ENCODE measurements around the gene VPS45. TPM values are rescaled to one million over a fixed set of nuclear protein-coding genes. Genes with fewer than 3 reads are reported as not detected.

The VPS45 gene
- total RNA-seq, 1 experiment from 2014 or later = 51.3 TPM

- intact Hi-C loops (cut with micrococcal nuclease; ENCODE audit: unreplicated experiment) = loop anchor here (1.0 to 5.0 kb wide), 2 partner anchors 93 to 114 kb away; no protein-coding TSS in a partner anchor
- no peak for TF ChIP-seq EZH2 (IDR thresholded peaks at IDR 0.05; ENCODE audit: borderline replicate concordance, low read depth, low read length, poor library complexity, severe bottlenecking)
- peak; percentile 69 for TF ChIP-seq CTCF (conservative IDR thresholded peaks at IDR 0.05; ENCODE audit: low read depth, low read length)
- Histone ChIP-seq H3K9me3 (ENCODE audit: low read depth, low read length, poor library complexity, severe bottlenecking) (no peaks in the 10 kb centered on the region), H3K27ac (ENCODE audit: low read depth, low read length, poor library complexity, severe bottlenecking) (no peak overlapping the region), H3K27me3 (replicated peaks; ENCODE audit: insufficient read depth, low read depth, low read length, poor library complexity) (no peaks in the 10 kb centered on the region), H3K36me3 (ENCODE audit: insufficient read depth, low read length, poor library complexity, severe bottlenecking) (peaks cover 31% of the 10 kb centered on the region), H3K4me3 (ENCODE audit: low read depth, low read length, poor library complexity, severe bottlenecking) (no peak overlapping the region), H3K4me1 (ENCODE audit: insufficient read depth, low read length, poor library complexity, severe bottlenecking) (peaks cover 11% of the 10 kb centered on the region)
- CTCF ChIA-PET = interaction anchor here (0.6 to 2.0 kb wide), 5 partner anchors 72 to 114 kb away, joined by 3 to 32 read pairs (median 14); partner anchors contain the start of gene PLEKHO1
- POLR2A ChIA-PET (ENCODE audit: low non-redundant PET) = interaction anchor here (0.7 kb wide), 1 partner anchor 96 kb away, joined by 4 read pairs; no protein-coding TSS in a partner anchor
- peak; percentile 54 for DNase-seq (ENCODE audit: low spot score)
- BruUV-seq (replicated peaks) = no TSS peak
These were observed 5.4 kb downstream of the VPS45 start for GRCh38 chr1:150072959-150073358.

DNA sequence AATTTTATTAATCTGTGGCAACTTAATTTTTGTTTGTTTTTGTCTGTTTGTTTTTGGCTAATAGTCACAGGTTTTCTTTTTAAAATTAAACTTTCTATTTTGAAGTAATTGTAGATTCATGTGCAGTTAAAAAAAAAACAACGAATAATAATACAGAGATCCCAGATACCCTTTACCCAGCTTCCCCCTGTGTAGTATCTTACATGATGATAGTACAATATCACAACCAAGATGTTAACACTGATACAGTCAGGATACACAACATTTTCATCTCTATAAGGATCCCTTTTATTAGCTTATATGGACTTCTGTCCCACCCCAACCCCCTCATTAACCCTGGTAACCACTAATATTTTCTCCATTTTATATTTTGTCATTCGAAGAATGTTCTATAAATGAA, 5.9 kb downstream of the VPS45 start:
- no peak overlapping the region for H3K4me3 ChIP-seq (ENCODE audit: low read depth, low read length, poor library complexity, severe bottlenecking)
- H3K27me3 ChIP-seq (replicated peaks; ENCODE audit: insufficient read depth, low read depth, low read length, poor library complexity) = no peaks in the 10 kb centered on the region
- TF ChIP-seq EZH2 (IDR thresholded peaks at IDR 0.05; ENCODE audit: borderline replicate concordance, low read depth, low read length, poor library complexity, severe bottlenecking) = no peak
- TF ChIP-seq CTCF (conservative IDR thresholded peaks at IDR 0.05; ENCODE audit: low read depth, low read length) = no peak
- no TSS peak for BruUV-seq (replicated peaks)
- H3K9me3 ChIP-seq (ENCODE audit: low read depth, low read length, poor library complexity, severe bottlenecking) = no peaks in the 10 kb centered on the region
- DNase-seq (ENCODE audit: low spot score) = no peak
- no peak overlapping the region for H3K27ac ChIP-seq (ENCODE audit: low read depth, low read length, poor library complexity, severe bottlenecking)
- intact Hi-C loops (cut with micrococcal nuclease; ENCODE audit: unreplicated experiment) = loop anchor here (1.0 to 5.0 kb wide), 2 partner anchors 93 to 114 kb away; no protein-coding TSS in a partner anchor
- H3K4me1 ChIP-seq (ENCODE audit: insufficient read depth, low read length, poor library complexity, severe bottlenecking) = peaks cover 7% of the 10 kb centered on the region
- POLR2A ChIA-PET (ENCODE audit: low non-redundant PET) = interaction anchor here (0.7 kb wide), 1 partner anchor 96 kb away, joined by 4 read pairs; no protein-coding TSS in a partner anchor
- peaks cover 36% of the 10 kb centered on the region for H3K36me3 ChIP-seq (ENCODE audit: insufficient read depth, low read length, poor library complexity, severe bottlenecking)
- CTCF ChIA-PET = interaction anchor here (0.6 to 2.0 kb wide), 5 partner anchors 71 to 114 kb away, joined by 3 to 32 read pairs (median 14); partner anchors contain the start of gene PLEKHO1

GRCh38 chr1:150076066-150076465, 8.5 kb downstream of the VPS45 start:
- POLR2A ChIA-PET (ENCODE audit: low non-redundant PET) = no interaction called here
- BruUV-seq (replicated peaks) = no TSS peak
- H3K36me3 ChIP-seq (ENCODE audit: insufficient read depth, low read length, poor library complexity, severe bottlenecking) = peaks cover 33% of the 10 kb centered on the region

More at GRCh38 chr1:150076066-150076465, 8.5 kb downstream of the VPS45 start:
- no peak for DNase-seq (ENCODE audit: low spot score)
- intact Hi-C loops (cut with micrococcal nuclease; ENCODE audit: unreplicated experiment) = no loop called here
- Histone ChIP-seq H3K27ac (ENCODE audit: low read depth, low read length, poor library complexity, severe bottlenecking) (no peak overlapping the region), H3K27me3 (replicated peaks; ENCODE audit: insufficient read depth, low read depth, low read length, poor library complexity) (no peaks in the 10 kb centered on the region), H3K4me3 (ENCODE audit: low read depth, low read length, poor library complexity, severe bottlenecking) (no peak overlapping the region), H3K9me3 (ENCODE audit: low read depth, low read length, poor library complexity, severe bottlenecking) (no peaks in the 10 kb centered on the region), H3K4me1 (ENCODE audit: insufficient read depth, low read length, poor library complexity, severe bottlenecking) (no peaks in the 10 kb centered on the region)
- CTCF ChIA-PET = interaction anchor here (0.7 kb wide), 1 partner anchor 1113 kb away, joined by 3 read pairs; no protein-coding TSS in a partner anchor
- TF ChIP-seq EZH2 (IDR thresholded peaks at IDR 0.05; ENCODE audit: borderline replicate concordance, low read depth, low read length, poor library complexity, severe bottlenecking) (no peak), CTCF (conservative IDR thresholded peaks at IDR 0.05; ENCODE audit: low read depth, low read length) (no peak)
